KMS-11 (cell line): ENCODE measurements around the gene ASIC2.

Source experiments
- H2AFZ ChIP-seq: fragments of 200-600 bp; sonication (generic); 2 replicates; pipeline ENCODE4 v1.6.1; 2016; ENCODE audit warnings: antibody characterized with exemption, mixed run types, low read depth
- H3K27ac ChIP-seq: fragments of 200-600 bp; sonication (generic); 2 replicates; pipeline ENCODE4 v1.6.1; 2016; ENCODE audit warnings: mild to moderate bottlenecking, mixed run types
- H3K27me3 ChIP-seq: fragments of 200-600 bp; sonication (generic); 2 replicates; pipeline ENCODE4 v1.6.1; 2017; ENCODE audit warnings: mild to moderate bottlenecking, low read depth, mixed run types, moderate library complexity; ENCODE audit not compliant: insufficient read depth
- H3K36me3 ChIP-seq: fragments of 200-600 bp; sonication (generic); 2 replicates; pipeline ENCODE4 v1.6.1; 2017; ENCODE audit warnings: mild to moderate bottlenecking, mixed run types; ENCODE audit not compliant: insufficient read depth
- H3K4me1 ChIP-seq: fragments of 200-600 bp; sonication (generic); 2 replicates; pipeline ENCODE4 v1.6.1; 2016; ENCODE audit warnings: mild to moderate bottlenecking, low read depth, mixed run types; ENCODE audit not compliant: poor library complexity, severe bottlenecking
- H3K4me2 ChIP-seq: fragments of 200-600 bp; sonication (generic); 2 replicates; pipeline ENCODE4 v1.7.0; 2016; ENCODE audit warnings: mild to moderate bottlenecking, mixed run types
- H3K4me3 ChIP-seq: fragments of 200-600 bp; sonication (generic); IDR thresholded peaks from 2 replicates; pipeline ENCODE4 v1.6.1; 2017; ENCODE audit warnings: low read depth, low read length, mixed read lengths; ENCODE audit not compliant: insufficient read depth
- H3K79me2 ChIP-seq: fragments of 200-600 bp; sonication (generic); 2 replicates; pipeline ENCODE4 v1.6.1; 2016; ENCODE audit warnings: low read depth, mixed run types; ENCODE audit not compliant: insufficient read depth
- H3K9ac ChIP-seq: fragments of 200-600 bp; sonication (generic); 2 replicates; pipeline ENCODE4 v1.6.1; 2016; ENCODE audit warnings: mild to moderate bottlenecking, mixed run types
- H4K20me1 ChIP-seq: fragments of 200-600 bp; sonication (generic); 2 replicates; pipeline ENCODE4 v1.6.1; 2016; ENCODE audit warnings: mild to moderate bottlenecking, mixed run types; ENCODE audit not compliant: insufficient read depth
- TF ChIP-seq, protein P1 (sequence below): fragments of 200-600 bp; sonication (generic); conservative IDR thresholded peaks from 2 replicates; pipeline ENCODE4 v1.6.1; 2017; ENCODE audit warnings: low read depth, mild to moderate bottlenecking, antibody characterized with exemption, low read length, moderate library complexity, mixed read lengths

Gene ASIC2

DNA sequence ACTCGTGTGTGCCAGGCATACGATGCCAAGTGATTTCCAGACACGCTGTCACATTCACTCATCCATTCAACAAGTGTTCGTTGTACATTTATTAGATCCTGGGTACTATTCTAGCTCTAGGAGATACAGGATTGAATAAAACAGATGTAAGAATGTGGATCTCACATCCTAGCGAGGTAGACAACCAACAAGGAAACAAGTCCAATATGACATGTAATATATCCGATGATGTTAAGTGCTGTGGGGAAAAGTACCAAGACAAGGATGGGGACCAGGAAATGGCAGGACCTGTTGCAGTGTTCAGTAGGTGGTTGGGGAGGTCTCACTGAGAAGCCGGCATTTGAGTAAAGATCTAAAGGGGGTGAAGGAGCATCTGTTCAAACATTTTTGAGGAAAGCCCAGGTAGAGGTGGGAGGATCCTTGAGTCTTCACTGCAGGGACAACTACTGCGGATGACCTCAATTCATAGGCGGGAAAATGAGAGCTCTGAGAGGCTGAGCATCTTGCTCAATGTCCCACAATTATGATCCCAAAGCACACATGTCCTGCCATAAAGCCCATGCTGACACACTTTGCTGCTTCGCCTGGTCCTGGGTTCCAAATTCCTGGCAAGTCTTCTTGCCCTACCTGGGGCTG lies 129.4 kb downstream of the ASIC2 start:
- no peaks in the 10 kb centered on the region for H3K36me3 ChIP-seq
- H3K4me2 ChIP-seq = no peak overlapping the region
- H4K20me1 ChIP-seq = no peaks in the 10 kb centered on the region
- H2AFZ ChIP-seq = no peak overlapping the region
- no peak overlapping the region for H3K9ac ChIP-seq
- no peaks in the 10 kb centered on the region for H3K79me2 ChIP-seq
- no peaks in the 10 kb centered on the region for H3K4me1 ChIP-seq
- TF ChIP-seq, protein P1, sequence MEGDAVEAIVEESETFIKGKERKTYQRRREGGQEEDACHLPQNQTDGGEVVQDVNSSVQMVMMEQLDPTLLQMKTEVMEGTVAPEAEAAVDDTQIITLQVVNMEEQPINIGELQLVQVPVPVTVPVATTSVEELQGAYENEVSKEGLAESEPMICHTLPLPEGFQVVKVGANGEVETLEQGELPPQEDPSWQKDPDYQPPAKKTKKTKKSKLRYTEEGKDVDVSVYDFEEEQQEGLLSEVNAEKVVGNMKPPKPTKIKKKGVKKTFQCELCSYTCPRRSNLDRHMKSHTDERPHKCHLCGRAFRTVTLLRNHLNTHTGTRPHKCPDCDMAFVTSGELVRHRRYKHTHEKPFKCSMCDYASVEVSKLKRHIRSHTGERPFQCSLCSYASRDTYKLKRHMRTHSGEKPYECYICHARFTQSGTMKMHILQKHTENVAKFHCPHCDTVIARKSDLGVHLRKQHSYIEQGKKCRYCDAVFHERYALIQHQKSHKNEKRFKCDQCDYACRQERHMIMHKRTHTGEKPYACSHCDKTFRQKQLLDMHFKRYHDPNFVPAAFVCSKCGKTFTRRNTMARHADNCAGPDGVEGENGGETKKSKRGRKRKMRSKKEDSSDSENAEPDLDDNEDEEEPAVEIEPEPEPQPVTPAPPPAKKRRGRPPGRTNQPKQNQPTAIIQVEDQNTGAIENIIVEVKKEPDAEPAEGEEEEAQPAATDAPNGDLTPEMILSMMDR = no peak
- H3K27me3 ChIP-seq = no peaks in the 10 kb centered on the region
- H3K27ac ChIP-seq = no peak overlapping the region
- no peak overlapping the region for H3K4me3 ChIP-seq

- H3K4me2 ChIP-seq = no peak overlapping the region
These were observed 138.1 kb downstream of the ASIC2 start for GRCh38 chr17:33154869-33155455.

DNA sequence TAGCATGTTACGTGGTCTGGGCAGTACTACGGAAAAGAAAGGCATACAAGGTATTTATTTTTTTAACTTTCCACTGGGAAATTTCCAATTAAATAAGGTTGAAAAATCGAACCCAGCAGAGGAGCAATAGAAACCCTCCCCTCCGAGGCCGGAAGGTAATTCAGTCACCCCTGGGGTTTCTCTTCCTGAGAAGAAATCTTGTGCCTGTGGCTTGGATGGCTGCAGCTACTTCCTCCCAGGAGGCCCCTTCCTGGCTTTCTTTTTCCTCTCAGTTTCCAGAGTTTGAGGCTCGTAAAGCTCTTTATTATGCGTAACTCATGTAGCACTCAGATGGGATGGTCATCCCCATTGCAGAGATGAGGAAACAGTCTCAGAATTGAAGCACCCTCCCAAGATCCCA lies 140.3 kb downstream of the ASIC2 start:
- Histone ChIP-seq H3K79me2 (no peaks in the 10 kb centered on the region), H3K4me1 (no peaks in the 10 kb centered on the region), H3K27ac (no peak overlapping the region), H3K36me3 (no peaks in the 10 kb centered on the region), H3K4me3 (no peak overlapping the region), H2AFZ (no peak overlapping the region), H3K27me3 (no peaks in the 10 kb centered on the region), H3K4me2 (no peak overlapping the region), H4K20me1 (no peaks in the 10 kb centered on the region), H3K9ac (no peak overlapping the region)
- TF ChIP-seq, protein P1 = no peak

More at GRCh38 chr17:33154869-33155455, 138.1 kb downstream of the ASIC2 start:
- TF ChIP-seq, protein P1 = no peak
- Histone ChIP-seq H3K9ac (no peak overlapping the region), H3K27me3 (no peaks in the 10 kb centered on the region), H3K79me2 (no peaks in the 10 kb centered on the region), H4K20me1 (no peaks in the 10 kb centered on the region), H2AFZ (no peak overlapping the region), H3K36me3 (no peaks in the 10 kb centered on the region), H3K4me1 (no peaks in the 10 kb centered on the region), H3K4me3 (no peak overlapping the region), H3K27ac (no peak overlapping the region)

DNA sequence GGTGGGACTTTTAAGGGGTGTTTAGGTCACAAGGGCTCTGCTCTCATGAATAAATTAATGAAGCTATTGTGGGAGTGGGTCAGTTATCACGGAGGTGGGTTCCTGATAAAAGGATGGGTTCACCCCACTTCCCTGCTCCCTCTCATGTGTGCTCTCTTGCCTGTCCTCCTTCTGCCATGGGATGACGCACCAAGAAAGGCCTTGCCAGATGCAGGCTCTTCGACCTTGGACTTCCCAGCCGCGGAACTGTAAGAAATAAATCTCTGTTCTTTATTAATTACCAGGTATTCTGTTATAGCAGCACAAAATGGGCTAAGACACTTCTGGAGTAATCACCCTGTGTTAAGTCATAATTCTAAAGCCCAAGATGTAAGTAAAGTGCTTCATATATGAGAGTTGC lies 141.5 kb downstream of the ASIC2 start:
- Histone ChIP-seq H3K27ac (no peak overlapping the region), H3K36me3 (no peaks in the 10 kb centered on the region), H3K4me2 (no peak overlapping the region), H3K9ac (no peak overlapping the region), H3K27me3 (no peaks in the 10 kb centered on the region), H3K4me3 (no peak overlapping the region), H3K79me2 (no peaks in the 10 kb centered on the region), H4K20me1 (no peaks in the 10 kb centered on the region), H2AFZ (no peak overlapping the region), H3K4me1 (no peaks in the 10 kb centered on the region)
- TF ChIP-seq, protein P1 = no peak
